CD14-positive monocyte (primary cell): ENCODE measurements around the gene ASS1. TPM values are rescaled to one million over a fixed set of nuclear protein-coding genes. Genes with fewer than 3 reads are reported as not detected.

Experiments
- DNase-seq, 3 donors: peaks; one replicate each; pipeline ENCODE4 v3.0.0-alpha.2; 2011 to 2022
- H2AFZ ChIP-seq: 2 replicates; pipeline ENCODE4 v1.6.0; 2012; ENCODE audit warnings: mild to moderate bottlenecking, low read depth, low read length, inconsistent platforms; ENCODE audit not compliant: insufficient read depth, poor library complexity, severe bottlenecking
- H3K27ac ChIP-seq, 2 donors: 1 replicate in 1 of 2; 2 replicates in 1 of 2; pipeline ENCODE4 v1.5.1; 2012 to 2013; ENCODE audit warnings: low read length in 2 of 2, control low read depth in 1 of 2, inconsistent platforms in 1 of 2, low read depth in 1 of 2, mild to moderate bottlenecking in 1 of 2
- H3K27me3 ChIP-seq, 2 donors: one replicate each; pipeline versions ENCODE4 v1.6.0 to v1.6.1; 2011 to 2013; ENCODE audit warnings: low read length in 2 of 2; ENCODE audit not compliant: control insufficient read depth in 2 of 2, insufficient read depth in 2 of 2
- H3K36me3 ChIP-seq, 2 donors: replicated peaks in 1 of 2; 1 replicate in 1 of 2; 2 replicates in 1 of 2; pipeline versions ENCODE4 v1.5.1 to v1.6.1; 2012 to 2013; ENCODE audit warnings: low read length in 2 of 2, control low read depth in 1 of 2, inconsistent platforms in 1 of 2, mild to moderate bottlenecking in 1 of 2; ENCODE audit not compliant: insufficient read depth in 2 of 2, control insufficient read depth in 1 of 2
- H3K4me1 ChIP-seq, 2 donors: 1 replicate in 1 of 2; 2 replicates in 1 of 2; pipeline versions ENCODE4 v1.5.1 to v1.6.1; 2012 to 2013; ENCODE audit warnings: low read length in 2 of 2, control low read depth in 1 of 2, inconsistent platforms in 1 of 2, mild to moderate bottlenecking in 1 of 2, moderate library complexity in 1 of 2; ENCODE audit not compliant: insufficient read depth in 2 of 2, control insufficient read depth in 1 of 2
- H3K4me2 ChIP-seq: replicated peaks from 2 replicates; pipeline ENCODE3; 2012; ENCODE audit warnings: low read length, moderate library complexity, mild to moderate bottlenecking; ENCODE audit not compliant: poor library complexity, severe bottlenecking; ENCODE audit errors: extremely low read depth
- H3K4me3 ChIP-seq, 3 experiments: fragments of 200-600 bp in 1 of 3; sonication (generic) in 1 of 3; replicated peaks in 1 of 3; 1 replicate in 2 of 3; 2 replicates in 1 of 3; pipeline ENCODE4 v1.5.1; 2011 to 2013; ENCODE audit warnings: low read length in 3 of 3, mild to moderate bottlenecking in 3 of 3, control low read depth in 2 of 3, low read depth in 2 of 3, inconsistent platforms in 1 of 3, moderate library complexity in 1 of 3
- H3K79me2 ChIP-seq: 2 replicates; pipeline ENCODE4 v1.6.0; 2012; ENCODE audit warnings: mild to moderate bottlenecking, control low read depth, inconsistent platforms, low read length, moderate library complexity; ENCODE audit not compliant: insufficient read depth
- H3K9ac ChIP-seq: 2 replicates; pipeline ENCODE4 v1.6.0; 2017; ENCODE audit warnings: low read length, mild to moderate bottlenecking; ENCODE audit not compliant: insufficient read depth, poor library complexity, severe bottlenecking
- H3K9me3 ChIP-seq, 2 donors: replicated peaks in 1 of 2; 1 replicate in 1 of 2; 2 replicates in 1 of 2; pipeline versions ENCODE4 v1.5.1 to v1.6.1; 2012 to 2013; ENCODE audit warnings: low read length in 2 of 2, control low read depth in 1 of 2; ENCODE audit not compliant: control insufficient read depth in 1 of 2, insufficient read depth in 1 of 2
- H4K20me1 ChIP-seq: 2 replicates; pipeline ENCODE4 v1.6.0; 2012; ENCODE audit warnings: mild to moderate bottlenecking, low read length, control low read depth, moderate library complexity; ENCODE audit not compliant: insufficient read depth
- H3K27ac Mint-ChIP-seq, 7 donors: one replicate each; pipeline ENCODE4 v1.8.0; 2020; ENCODE audit warnings: mild to moderate bottlenecking in 7 of 7, mixed read lengths in 7 of 7, moderate library complexity in 6 of 7, inconsistent platforms in 2 of 7
- H3K27me3 Mint-ChIP-seq, 3 donors: one replicate each; pipeline ENCODE4 v1.8.0; 2021 to 2022; ENCODE audit warnings: low read depth in 3 of 3, mild to moderate bottlenecking in 3 of 3, mixed read lengths in 3 of 3, moderate library complexity in 3 of 3, inconsistent platforms in 1 of 3
- H3K36me3 Mint-ChIP-seq, 2 donors: one replicate each; pipeline ENCODE4 v1.8.0; 2020; ENCODE audit warnings: mixed read lengths in 2 of 2, inconsistent platforms in 1 of 2, mild to moderate bottlenecking in 1 of 2
- H3K4me1 Mint-ChIP-seq: one replicate; pipeline ENCODE4 v1.8.0; 2020; ENCODE audit warnings: mild to moderate bottlenecking, mixed read lengths
- H3K4me3 Mint-ChIP-seq, 2 donors: one replicate each; pipeline ENCODE4 v1.8.0; 2020; ENCODE audit warnings: mild to moderate bottlenecking in 2 of 2, mixed read lengths in 2 of 2, moderate library complexity in 1 of 2
- H3K9me3 Mint-ChIP-seq, 7 donors: one replicate each; pipeline ENCODE4 v1.8.0; 2020 to 2022; ENCODE audit warnings: mixed read lengths in 7 of 7, mild to moderate bottlenecking in 6 of 7, moderate library complexity in 6 of 7, inconsistent platforms in 2 of 7
- WGBS: methylation state at CpG from one replicate; pipeline ENCODE4 v1.1.5; 2013; ENCODE audit warnings: missing lambda C conversion rate; ENCODE audit not compliant: insufficient coverage; 5-methylcytosine and 5-hydroxymethylcytosine counted together
- intact Hi-C, 2 donors: fragments of 100-400 bp; cut with micrococcal nuclease; formaldehyde crosslinking; loops; one replicate each; pipeline versions ENCODE4 v1.15.0 to v1.15.1; 2023
- polyA plus RNA-seq, 3 donors: library from polyadenylated mRNA; depleted of rRNA in 1 of 3; unstranded in 2 of 3; stranded (reverse) in 1 of 3; fragments of 300-500 nt in 2 of 3; fragments of >200 nt in 1 of 3; fragmentation: Illumina TruSeq in 2 of 3; gene quantifications; 1 replicate in 2 of 3; 2 replicates in 1 of 3; pipeline ENCODE4 v1.2.3, GENCODE V29; 2012 to 2021
- TF ChIP-seq, protein P1 (sequence below): fragments of 200-600 bp; IDR thresholded peaks from one replicate; pipeline ENCODE4 v1.8.0; 2022; ENCODE audit warnings: antibody characterized with exemption, mild to moderate bottlenecking

ASS1 gene
- polyA plus RNA-seq, 3 donors = not detected

DNA sequence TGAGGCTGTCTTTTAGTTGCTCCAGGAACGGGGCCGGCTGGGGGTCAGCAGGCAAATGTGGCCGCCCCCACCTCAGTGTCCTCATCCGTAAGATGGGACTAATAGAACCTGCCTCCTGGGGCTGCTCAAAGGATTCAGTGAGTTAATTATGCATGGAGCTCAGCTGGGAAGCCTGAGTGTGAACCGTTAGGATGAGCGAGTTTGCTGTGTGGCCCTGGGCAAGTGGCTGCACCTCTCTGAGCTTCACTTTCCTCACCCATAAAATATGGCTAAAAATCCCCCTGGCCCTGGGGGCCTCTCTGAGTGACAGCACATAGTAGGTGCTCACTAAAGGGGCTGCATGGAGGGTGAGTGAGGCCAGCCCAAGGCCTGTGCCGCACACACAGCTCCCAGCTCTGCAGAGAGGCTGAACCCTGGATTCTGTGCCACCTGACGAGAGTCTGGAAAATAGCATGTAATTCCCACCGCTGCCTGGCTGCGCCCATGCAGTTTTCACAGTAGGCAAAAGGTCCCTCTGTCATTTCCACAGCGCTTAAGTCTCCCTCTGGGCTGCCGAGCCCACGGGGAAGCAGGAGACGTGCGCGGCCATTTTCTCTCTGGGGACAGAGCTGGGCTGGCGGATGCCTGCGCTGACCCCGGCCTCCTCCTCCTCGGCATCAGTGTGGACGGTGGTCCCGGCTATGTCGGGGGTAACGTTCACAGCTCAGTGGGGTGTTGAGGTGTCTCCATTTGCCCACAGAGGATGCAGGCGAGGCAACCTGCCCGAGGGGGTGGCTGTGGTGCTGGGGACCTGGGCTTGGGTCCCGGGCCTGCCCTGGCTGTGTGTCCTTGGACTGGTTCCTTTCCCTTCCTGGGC is 18.2 kb downstream of the ASS1 start:
- Histone ChIP-seq H3K9ac (no peak overlapping the region), H3K27ac (no peak overlapping the region), H3K27me3 (peaks cover 6 to 25% of the 10 kb centered on the region in 2 donors), H3K9me3 (no peaks in the 10 kb centered on the region), H2AFZ (no peak overlapping the region), H3K4me3 (no peak overlapping the region), H4K20me1 (no peaks in the 10 kb centered on the region), H3K4me1 (no peaks in the 10 kb centered on the region), H3K79me2 (no peaks in the 10 kb centered on the region), H3K4me2 (no peak overlapping the region), H3K36me3 (no peaks in the 10 kb centered on the region)
- TF ChIP-seq, protein P1, sequence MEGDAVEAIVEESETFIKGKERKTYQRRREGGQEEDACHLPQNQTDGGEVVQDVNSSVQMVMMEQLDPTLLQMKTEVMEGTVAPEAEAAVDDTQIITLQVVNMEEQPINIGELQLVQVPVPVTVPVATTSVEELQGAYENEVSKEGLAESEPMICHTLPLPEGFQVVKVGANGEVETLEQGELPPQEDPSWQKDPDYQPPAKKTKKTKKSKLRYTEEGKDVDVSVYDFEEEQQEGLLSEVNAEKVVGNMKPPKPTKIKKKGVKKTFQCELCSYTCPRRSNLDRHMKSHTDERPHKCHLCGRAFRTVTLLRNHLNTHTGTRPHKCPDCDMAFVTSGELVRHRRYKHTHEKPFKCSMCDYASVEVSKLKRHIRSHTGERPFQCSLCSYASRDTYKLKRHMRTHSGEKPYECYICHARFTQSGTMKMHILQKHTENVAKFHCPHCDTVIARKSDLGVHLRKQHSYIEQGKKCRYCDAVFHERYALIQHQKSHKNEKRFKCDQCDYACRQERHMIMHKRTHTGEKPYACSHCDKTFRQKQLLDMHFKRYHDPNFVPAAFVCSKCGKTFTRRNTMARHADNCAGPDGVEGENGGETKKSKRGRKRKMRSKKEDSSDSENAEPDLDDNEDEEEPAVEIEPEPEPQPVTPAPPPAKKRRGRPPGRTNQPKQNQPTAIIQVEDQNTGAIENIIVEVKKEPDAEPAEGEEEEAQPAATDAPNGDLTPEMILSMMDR = no peak
- peaks cover 0 to 3% (median 0%) of the 10 kb centered on the region in 7 donors for H3K9me3 Mint-ChIP-seq
- no peak overlapping the region for H3K27ac Mint-ChIP-seq
- no peak for DNase-seq
- WGBS = 89% methylated on average over 21 of the region's 27 CpGs
- peaks cover 23 to 40% (median 31%) of the 10 kb centered on the region in 3 donors for H3K27me3 Mint-ChIP-seq
- no peak overlapping the region for H3K4me3 Mint-ChIP-seq
- intact Hi-C loops = no loop called here
- no peaks in the 10 kb centered on the region for H3K36me3 Mint-ChIP-seq
- H3K4me1 Mint-ChIP-seq = no peaks in the 10 kb centered on the region

DNA sequence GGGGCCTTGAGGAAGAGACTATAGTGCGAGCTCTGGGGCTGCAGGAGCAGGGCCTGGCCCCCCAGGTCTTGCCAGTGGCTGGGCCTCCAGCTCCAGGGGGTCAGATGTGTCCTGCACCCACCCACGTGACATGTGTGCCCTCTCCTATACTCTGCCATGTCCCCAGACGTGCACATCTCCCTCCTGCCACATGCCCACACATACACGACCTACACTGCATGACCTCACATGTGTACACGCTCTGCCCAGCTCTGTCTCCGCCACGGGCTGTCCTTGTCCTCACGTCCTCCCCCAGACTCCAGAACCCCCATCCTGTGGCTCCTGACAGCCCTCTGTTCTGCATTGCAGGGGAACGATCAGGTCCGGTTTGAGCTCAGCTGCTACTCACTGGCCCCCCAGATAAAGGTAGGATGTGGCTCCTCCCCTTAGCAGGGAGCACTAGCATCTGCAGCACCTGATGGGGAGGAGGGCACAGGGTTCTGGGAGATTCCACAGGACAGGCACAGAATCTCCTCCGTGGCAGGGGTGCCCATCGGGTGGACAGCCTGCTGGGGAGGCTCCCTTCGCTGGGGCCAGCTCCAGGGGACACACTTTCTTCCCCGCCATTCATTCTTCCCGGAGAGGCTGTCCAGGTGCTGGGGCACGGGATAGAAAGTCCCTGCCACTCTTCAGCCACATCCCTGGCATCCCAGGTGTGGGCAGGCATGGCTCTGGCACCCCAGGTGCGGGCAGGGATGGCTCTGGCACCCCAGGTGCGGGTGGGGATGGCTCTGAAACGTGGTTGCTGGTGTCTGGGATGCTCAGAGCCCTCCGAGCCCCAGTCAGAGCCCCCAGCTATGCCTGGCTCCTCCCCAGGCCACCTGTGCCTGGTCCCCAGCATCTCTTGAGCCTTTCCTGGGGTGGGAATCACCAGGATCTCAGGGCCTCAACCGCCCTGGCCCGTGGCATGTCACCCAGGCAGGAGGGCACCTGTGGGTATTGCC is 19.3 kb downstream of the ASS1 start:
- Mint-ChIP-seq H3K4me3 (no peak overlapping the region), H3K27me3 (peaks cover 32 to 50% (median 38%) of the 10 kb centered on the region in 3 donors)
- H3K27me3 ChIP-seq = peaks cover 7 to 35% of the 10 kb centered on the region in 2 donors

More for the DNA sequence above, 19.3 kb downstream of the ASS1 start:
- intact Hi-C loops = no loop called here
- H3K4me3 ChIP-seq = no peak overlapping the region
- H3K36me3 ChIP-seq = no peaks in the 10 kb centered on the region
- TF ChIP-seq, protein P1 = no peak
- H2AFZ ChIP-seq = no peak overlapping the region
- H3K27ac Mint-ChIP-seq = peak overlapping the region in 1 of 7 donors; percentile 21
- peaks cover 0 to 3% (median 0%) of the 10 kb centered on the region in 7 donors for H3K9me3 Mint-ChIP-seq
- H3K4me1 ChIP-seq = no peaks in the 10 kb centered on the region
- no peaks in the 10 kb centered on the region for H3K9me3 ChIP-seq
- no peaks in the 10 kb centered on the region for H4K20me1 ChIP-seq
- H3K27ac ChIP-seq = no peak overlapping the region
- 77% methylated on average over 18 of the region's 22 CpGs for WGBS
- H3K36me3 Mint-ChIP-seq = no peaks in the 10 kb centered on the region
- H3K4me2 ChIP-seq = no peak overlapping the region
- DNase-seq = no peak
- H3K9ac ChIP-seq = no peak overlapping the region
- no peaks in the 10 kb centered on the region for H3K79me2 ChIP-seq
- no peaks in the 10 kb centered on the region for H3K4me1 Mint-ChIP-seq
